ENCODE data around the gene PMM2. TPM values are rescaled to one million over a fixed set of nuclear protein-coding genes. Genes with fewer than 3 reads are reported as not detected.

PMM2 gene
- total RNA-seq, 1 donor from 2014 or later, result 26.5 TPM

- DNase-seq (ENCODE audit: low spot score, unreplicated experiment), result no peak
- Mint-ChIP-seq H3K4me3 (ENCODE audit: low read depth) (no peak overlapping the region), H3K9me3 (ENCODE audit: low read depth) (no peaks in the 10 kb centered on the region), H3K27me3 (no peaks in the 10 kb centered on the region), H3K27ac (peak overlapping the region; percentile 84), H3K4me1 (ENCODE audit: low read depth) (peaks cover 7% of the 10 kb centered on the region), H3K36me3 (ENCODE audit: insufficient read depth) (peaks cover 21% of the 10 kb centered on the region)
- TF ChIP-seq CTCF (IDR thresholded peaks at IDR 0.05; ENCODE audit: unreplicated experiment), result no peak
Measured at GRCh38 chr16:8848939-8849391, 51.3 kb downstream of the PMM2 start.

- peak overlapping the region; percentile 84 for H3K27ac Mint-ChIP-seq
- peaks cover 7% of the 10 kb centered on the region for H3K4me1 Mint-ChIP-seq (ENCODE audit: low read depth)
- no peak for DNase-seq (ENCODE audit: low spot score, unreplicated experiment)
- H3K27me3 Mint-ChIP-seq, result no peaks in the 10 kb centered on the region
- no peak for TF ChIP-seq CTCF (IDR thresholded peaks at IDR 0.05; ENCODE audit: unreplicated experiment)
- H3K36me3 Mint-ChIP-seq (ENCODE audit: insufficient read depth), result peaks cover 21% of the 10 kb centered on the region
- no peak overlapping the region for H3K4me3 Mint-ChIP-seq (ENCODE audit: low read depth)
- H3K9me3 Mint-ChIP-seq (ENCODE audit: low read depth), result no peaks in the 10 kb centered on the region
Measured at GRCh38 chr16:8849411-8850011, 51.9 kb downstream of the PMM2 start.

- DNase-seq (ENCODE audit: low spot score, unreplicated experiment), result no peak
- peak overlapping the region; percentile 71 for H3K27ac Mint-ChIP-seq
- peaks cover 16% of the 10 kb centered on the region for H3K36me3 Mint-ChIP-seq (ENCODE audit: insufficient read depth)
- H3K27me3 Mint-ChIP-seq, result no peaks in the 10 kb centered on the region
- no peaks in the 10 kb centered on the region for H3K9me3 Mint-ChIP-seq (ENCODE audit: low read depth)
- H3K4me1 Mint-ChIP-seq (ENCODE audit: low read depth), result peaks cover 7% of the 10 kb centered on the region
- no peak overlapping the region for H3K4me3 Mint-ChIP-seq (ENCODE audit: low read depth)
- TF ChIP-seq CTCF (IDR thresholded peaks at IDR 0.05; ENCODE audit: unreplicated experiment), result no peak
Measured at GRCh38 chr16:8850279-8850885, 52.7 kb downstream of the PMM2 start.

- peaks cover 17% of the 10 kb centered on the region for H3K36me3 Mint-ChIP-seq (ENCODE audit: insufficient read depth)
- H3K4me1 Mint-ChIP-seq (ENCODE audit: low read depth), result peaks cover 5% of the 10 kb centered on the region
- no peak for DNase-seq (ENCODE audit: low spot score, unreplicated experiment)
- no peaks in the 10 kb centered on the region for H3K27me3 Mint-ChIP-seq
- no peak overlapping the region for H3K4me3 Mint-ChIP-seq (ENCODE audit: low read depth)
- no peaks in the 10 kb centered on the region for H3K9me3 Mint-ChIP-seq (ENCODE audit: low read depth)
- peak overlapping the region; percentile 33 for H3K27ac Mint-ChIP-seq
- no peak for TF ChIP-seq CTCF (IDR thresholded peaks at IDR 0.05; ENCODE audit: unreplicated experiment)
Measured at GRCh38 chr16:8851761-8852403, 54.2 kb downstream of the PMM2 start.

GRCh38 chr16:8852534-8852933 lies 54.9 kb downstream of the PMM2 start:
- Mint-ChIP-seq H3K9me3 (ENCODE audit: low read depth) (no peaks in the 10 kb centered on the region), H3K27me3 (no peaks in the 10 kb centered on the region), H3K4me3 (ENCODE audit: low read depth) (no peak overlapping the region), H3K27ac (no peak overlapping the region), H3K4me1 (ENCODE audit: low read depth) (peaks cover 2% of the 10 kb centered on the region), H3K36me3 (ENCODE audit: insufficient read depth) (peaks cover 18% of the 10 kb centered on the region)
- no peak for DNase-seq (ENCODE audit: low spot score, unreplicated experiment)
- no peak for TF ChIP-seq CTCF (IDR thresholded peaks at IDR 0.05; ENCODE audit: unreplicated experiment)
